Neural cell (in vitro differentiated cells): Measurements from ENCODE around the gene ARHGAP24. TPM values are rescaled to one million over a fixed set of nuclear protein-coding genes. Genes with fewer than 3 reads are reported as not detected.

Experiments used
- H2AFZ ChIP-seq: fragments of 200-600, 300-800 bp; sonication (generic), shearing (Covaris generic); 2 replicates; pipeline ENCODE4 v1.6.0; 2014; ENCODE audit warnings: low read depth, mild to moderate bottlenecking, antibody characterized with exemption, low read length, moderate library complexity
- H3F3A ChIP-seq: fragments of 200-600 bp; shearing (Covaris generic); 2 replicates; pipeline ENCODE4 v1.6.1; 2016; ENCODE audit warnings: mild to moderate bottlenecking, moderate library complexity, mixed read lengths, antibody characterized with exemption, low read length; ENCODE audit not compliant: insufficient read depth, poor library complexity, severe bottlenecking
- H3K27ac ChIP-seq: fragments of 200-600, 300-800 bp; sonication (generic), shearing (Covaris generic); 2 replicates; pipeline ENCODE4 v1.5.1; 2014; ENCODE audit warnings: mild to moderate bottlenecking, low read length, moderate library complexity
- H3K27me3 ChIP-seq: fragments of 300-800, 200-600 bp; sonication (generic), shearing (Covaris generic); 2 replicates; pipeline ENCODE4 v1.6.0; 2014; ENCODE audit warnings: mild to moderate bottlenecking, low read depth, low read length, moderate library complexity; ENCODE audit not compliant: insufficient read depth
- H3K36me3 ChIP-seq: fragments of 300-800, 200-600 bp; sonication (generic), shearing (Covaris generic); 2 replicates; pipeline ENCODE4 v1.5.1; 2014; ENCODE audit warnings: mild to moderate bottlenecking, antibody characterized with exemption, low read length, moderate library complexity; ENCODE audit not compliant: insufficient read depth
- H3K4me2 ChIP-seq: fragments of 300-800, 200-600 bp; sonication (generic), shearing (Covaris generic); 2 replicates; pipeline ENCODE4 v1.6.0; 2014; ENCODE audit warnings: mild to moderate bottlenecking, low read length
- H3K4me3 ChIP-seq: fragments of 300-800, 200-600 bp; sonication (generic), shearing (Covaris generic); 2 replicates; pipeline ENCODE4 v1.5.1; 2014; ENCODE audit warnings: mild to moderate bottlenecking, low read length, moderate library complexity
- H3K79me2 ChIP-seq: fragments of 200-600 bp; shearing (Covaris generic); replicated peaks from 2 replicates; pipeline ENCODE4 v1.6.0; 2014; ENCODE audit warnings: mild to moderate bottlenecking, low read length, moderate library complexity; ENCODE audit not compliant: insufficient read depth
- H3K9ac ChIP-seq: fragments of 300-800, 200-600 bp; sonication (generic), shearing (Covaris generic); 2 replicates; pipeline ENCODE4 v1.6.1; 2016; ENCODE audit warnings: mild to moderate bottlenecking, low read length, mixed read lengths
- H3K9me2 ChIP-seq: fragments of 200-600 bp; shearing (Covaris generic); 2 replicates; pipeline ENCODE4 v1.6.1; 2016; ENCODE audit warnings: mild to moderate bottlenecking, low read length, mixed read lengths; ENCODE audit not compliant: insufficient read depth
- H3K9me3 ChIP-seq: fragments of 200-600, 300-800 bp; sonication (generic), shearing (Covaris generic); 2 replicates; pipeline ENCODE4 v1.6.1; 2016; ENCODE audit warnings: mild to moderate bottlenecking, mixed run types, low read length, moderate library complexity, mixed read lengths
- H4K20me1 ChIP-seq: fragments of 200-600 bp; shearing (Covaris generic); 2 replicates; pipeline ENCODE4 v1.6.1; 2016; ENCODE audit warnings: mild to moderate bottlenecking, mixed run types; ENCODE audit not compliant: insufficient read depth
- EP300 ChIP-seq: fragments of 450-650 bp; conservative IDR thresholded peaks from 2 replicates; pipeline ENCODE4 v1.6.1; 2014; ENCODE audit warnings: antibody characterized with exemption, mild to moderate bottlenecking, moderate library complexity; ENCODE audit not compliant: poor library complexity, severe bottlenecking
- EZH2 ChIP-seq: fragments of 200-600, 300-800 bp; shearing (Covaris generic), sonication (generic); IDR thresholded peaks from 2 replicates; pipeline ENCODE4 v1.6.1; 2014; ENCODE audit warnings: antibody characterized with exemption, low read length, borderline replicate concordance, mild to moderate bottlenecking; ENCODE audit not compliant: insufficient read depth, poor library complexity, severe bottlenecking
- MXI1 ChIP-seq: fragments of 450-650 bp; conservative IDR thresholded peaks from 2 replicates; pipeline ENCODE4 v1.6.1; 2014; ENCODE audit warnings: antibody characterized with exemption, mild to moderate bottlenecking; ENCODE audit not compliant: poor library complexity, severe bottlenecking
- POLR2AphosphoS5 ChIP-seq: IDR thresholded peaks from 2 replicates; pipeline ENCODE4 v1.6.1; 2012
- RAD21 ChIP-seq: fragments of 450-650 bp; conservative IDR thresholded peaks from 2 replicates; pipeline ENCODE4 v1.6.1; 2014; ENCODE audit warnings: antibody characterized with exemption, mild to moderate bottlenecking, moderate library complexity
- SMC3 ChIP-seq: fragments of 450-650 bp; conservative IDR thresholded peaks from 2 replicates; pipeline ENCODE4 v1.6.1; 2014; ENCODE audit warnings: antibody characterized with exemption, mild to moderate bottlenecking, moderate library complexity; ENCODE audit not compliant: poor library complexity
- TAF1 ChIP-seq: IDR thresholded peaks from 2 replicates; pipeline ENCODE4 v1.6.1; 2012; ENCODE audit warnings: low read depth
- polyA plus RNA-seq: library from polyadenylated mRNA; depleted of rRNA; stranded (reverse); fragments of >200 nt; gene quantifications from 2 replicates; pipeline ENCODE4 v1.2.3, GENCODE V29; 2014
- TF ChIP-seq, protein P1 (sequence below): IDR thresholded peaks from 2 replicates; pipeline ENCODE4 v1.6.1; 2012; ENCODE audit warnings: borderline replicate concordance
- TF ChIP-seq, protein P2 (sequence below): fragments of 450-650 bp; IDR thresholded peaks from 2 replicates; pipeline ENCODE4 v1.5.1; 2014; ENCODE audit warnings: antibody characterized with exemption, mild to moderate bottlenecking, moderate library complexity; ENCODE audit not compliant: poor library complexity, severe bottlenecking

ARHGAP24 gene
- polyA plus RNA-seq, 1 donor from 2014 or later: 2.9 TPM

GRCh38 chr4:86034616-86035015 is 559.7 kb downstream of the ARHGAP24 start:
- Histone ChIP-seq H3F3A (no peaks in the 10 kb centered on the region), H3K27me3 (no peaks in the 10 kb centered on the region), H3K4me3 (no peak overlapping the region), H3K27ac (no peak overlapping the region), H3K9me3 (no peaks in the 10 kb centered on the region), H2AFZ (no peak overlapping the region), H4K20me1 (no peaks in the 10 kb centered on the region), H3K9me2 (no peaks in the 10 kb centered on the region), H3K4me2 (no peak overlapping the region), H3K36me3 (no peaks in the 10 kb centered on the region), H3K9ac (no peak overlapping the region), H3K79me2 (no peaks in the 10 kb centered on the region)
- TF ChIP-seq RAD21 (no peak), TAF1 (no peak), SMC3 (no peak), EZH2 (no peak), POLR2AphosphoS5 (no peak), EP300 (no peak), MXI1 (no peak)
- TF ChIP-seq, protein P1, sequence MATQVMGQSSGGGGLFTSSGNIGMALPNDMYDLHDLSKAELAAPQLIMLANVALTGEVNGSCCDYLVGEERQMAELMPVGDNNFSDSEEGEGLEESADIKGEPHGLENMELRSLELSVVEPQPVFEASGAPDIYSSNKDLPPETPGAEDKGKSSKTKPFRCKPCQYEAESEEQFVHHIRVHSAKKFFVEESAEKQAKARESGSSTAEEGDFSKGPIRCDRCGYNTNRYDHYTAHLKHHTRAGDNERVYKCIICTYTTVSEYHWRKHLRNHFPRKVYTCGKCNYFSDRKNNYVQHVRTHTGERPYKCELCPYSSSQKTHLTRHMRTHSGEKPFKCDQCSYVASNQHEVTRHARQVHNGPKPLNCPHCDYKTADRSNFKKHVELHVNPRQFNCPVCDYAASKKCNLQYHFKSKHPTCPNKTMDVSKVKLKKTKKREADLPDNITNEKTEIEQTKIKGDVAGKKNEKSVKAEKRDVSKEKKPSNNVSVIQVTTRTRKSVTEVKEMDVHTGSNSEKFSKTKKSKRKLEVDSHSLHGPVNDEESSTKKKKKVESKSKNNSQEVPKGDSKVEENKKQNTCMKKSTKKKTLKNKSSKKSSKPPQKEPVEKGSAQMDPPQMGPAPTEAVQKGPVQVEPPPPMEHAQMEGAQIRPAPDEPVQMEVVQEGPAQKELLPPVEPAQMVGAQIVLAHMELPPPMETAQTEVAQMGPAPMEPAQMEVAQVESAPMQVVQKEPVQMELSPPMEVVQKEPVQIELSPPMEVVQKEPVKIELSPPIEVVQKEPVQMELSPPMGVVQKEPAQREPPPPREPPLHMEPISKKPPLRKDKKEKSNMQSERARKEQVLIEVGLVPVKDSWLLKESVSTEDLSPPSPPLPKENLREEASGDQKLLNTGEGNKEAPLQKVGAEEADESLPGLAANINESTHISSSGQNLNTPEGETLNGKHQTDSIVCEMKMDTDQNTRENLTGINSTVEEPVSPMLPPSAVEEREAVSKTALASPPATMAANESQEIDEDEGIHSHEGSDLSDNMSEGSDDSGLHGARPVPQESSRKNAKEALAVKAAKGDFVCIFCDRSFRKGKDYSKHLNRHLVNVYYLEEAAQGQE: no peak
- TF ChIP-seq, protein P2, sequence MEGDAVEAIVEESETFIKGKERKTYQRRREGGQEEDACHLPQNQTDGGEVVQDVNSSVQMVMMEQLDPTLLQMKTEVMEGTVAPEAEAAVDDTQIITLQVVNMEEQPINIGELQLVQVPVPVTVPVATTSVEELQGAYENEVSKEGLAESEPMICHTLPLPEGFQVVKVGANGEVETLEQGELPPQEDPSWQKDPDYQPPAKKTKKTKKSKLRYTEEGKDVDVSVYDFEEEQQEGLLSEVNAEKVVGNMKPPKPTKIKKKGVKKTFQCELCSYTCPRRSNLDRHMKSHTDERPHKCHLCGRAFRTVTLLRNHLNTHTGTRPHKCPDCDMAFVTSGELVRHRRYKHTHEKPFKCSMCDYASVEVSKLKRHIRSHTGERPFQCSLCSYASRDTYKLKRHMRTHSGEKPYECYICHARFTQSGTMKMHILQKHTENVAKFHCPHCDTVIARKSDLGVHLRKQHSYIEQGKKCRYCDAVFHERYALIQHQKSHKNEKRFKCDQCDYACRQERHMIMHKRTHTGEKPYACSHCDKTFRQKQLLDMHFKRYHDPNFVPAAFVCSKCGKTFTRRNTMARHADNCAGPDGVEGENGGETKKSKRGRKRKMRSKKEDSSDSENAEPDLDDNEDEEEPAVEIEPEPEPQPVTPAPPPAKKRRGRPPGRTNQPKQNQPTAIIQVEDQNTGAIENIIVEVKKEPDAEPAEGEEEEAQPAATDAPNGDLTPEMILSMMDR: no peak

- Histone ChIP-seq H4K20me1 (no peaks in the 10 kb centered on the region), H3F3A (no peaks in the 10 kb centered on the region), H3K9me3 (no peaks in the 10 kb centered on the region), H3K9ac (no peak overlapping the region), H2AFZ (no peak overlapping the region), H3K27me3 (no peaks in the 10 kb centered on the region), H3K4me3 (no peak overlapping the region), H3K9me2 (no peaks in the 10 kb centered on the region), H3K79me2 (no peaks in the 10 kb centered on the region), H3K36me3 (no peaks in the 10 kb centered on the region), H3K4me2 (no peak overlapping the region), H3K27ac (no peak overlapping the region)
- TF ChIP-seq MXI1 (no peak), TAF1 (no peak), SMC3 (no peak), RAD21 (no peak), EZH2 (no peak), EP300 (no peak)
- TF ChIP-seq, protein P2: no peak
These were observed 560.7 kb downstream of the ARHGAP24 start for GRCh38 chr4:86035688-86036087.
